OCI-LY3 (cell line): Measurements from ENCODE around the gene PMM2.

ENCODE experiments used
- EZH2phosphoT487 ChIP-seq: fragments of 200-600 bp; shearing (Covaris generic); IDR thresholded peaks from 2 replicates; pipeline ENCODE4 v1.6.1; 2018; ENCODE audit warnings: antibody characterized with exemption, mixed run types, low read depth
- TF ChIP-seq, protein P1 (sequence below): fragments of 200-600, 300-600 bp; sonication (generic); IDR thresholded peaks from 2 replicates; pipeline ENCODE4 v1.5.1; 2014; ENCODE audit warnings: antibody characterized with exemption, low read length, low read depth

GRCh38 chr16:8864480-8865110 lies 67.0 kb downstream of the PMM2 start:
- TF ChIP-seq, protein P1, sequence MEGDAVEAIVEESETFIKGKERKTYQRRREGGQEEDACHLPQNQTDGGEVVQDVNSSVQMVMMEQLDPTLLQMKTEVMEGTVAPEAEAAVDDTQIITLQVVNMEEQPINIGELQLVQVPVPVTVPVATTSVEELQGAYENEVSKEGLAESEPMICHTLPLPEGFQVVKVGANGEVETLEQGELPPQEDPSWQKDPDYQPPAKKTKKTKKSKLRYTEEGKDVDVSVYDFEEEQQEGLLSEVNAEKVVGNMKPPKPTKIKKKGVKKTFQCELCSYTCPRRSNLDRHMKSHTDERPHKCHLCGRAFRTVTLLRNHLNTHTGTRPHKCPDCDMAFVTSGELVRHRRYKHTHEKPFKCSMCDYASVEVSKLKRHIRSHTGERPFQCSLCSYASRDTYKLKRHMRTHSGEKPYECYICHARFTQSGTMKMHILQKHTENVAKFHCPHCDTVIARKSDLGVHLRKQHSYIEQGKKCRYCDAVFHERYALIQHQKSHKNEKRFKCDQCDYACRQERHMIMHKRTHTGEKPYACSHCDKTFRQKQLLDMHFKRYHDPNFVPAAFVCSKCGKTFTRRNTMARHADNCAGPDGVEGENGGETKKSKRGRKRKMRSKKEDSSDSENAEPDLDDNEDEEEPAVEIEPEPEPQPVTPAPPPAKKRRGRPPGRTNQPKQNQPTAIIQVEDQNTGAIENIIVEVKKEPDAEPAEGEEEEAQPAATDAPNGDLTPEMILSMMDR = no peak
- TF ChIP-seq EZH2phosphoT487 = no peak
